ENCODE data around the gene PPP6R2. TPM values are rescaled to one million over a fixed set of nuclear protein-coding genes. Genes with fewer than 3 reads are reported as not detected.

The PPP6R2 gene
- total RNA-seq: 100 to 1,000 TPM in 1 of 2 donors, 10 to 100 TPM in 1; 80.6 to 107 TPM

GRCh38 chr22:50342651-50343540, at the start of gene PPP6R2:
PPP6R2 (plus strand) TSS chr22:50343327; CDS start chr22:50393909, 50,582 bp downstream.
- intact Hi-C loops (cut with DNase I): loop anchor here (2.0 kb wide), 1 partner anchor 90 kb away; no protein-coding TSS in a partner anchor
- no peaks in the 10 kb centered on the region for H3K27me3 ChIP-seq (replicated peaks; ENCODE audit: insufficient read depth)
- TF ChIP-seq POLR2A (IDR thresholded peaks at IDR 0.05): peak; percentile 47
- no peak for TF ChIP-seq CTCF (IDR thresholded peaks at IDR 0.05)
- H3K4me3 ChIP-seq: peak within 1 kb of the TSS; percentile 92 to 99
- peak within 1 kb of the TSS; percentile 76 to 82 for H3K27ac ChIP-seq
- peak; percentile 76 for DNase-seq (ENCODE audit: low spot score)
- no peaks in the 10 kb centered on the region for H3K4me1 ChIP-seq (replicated peaks)
- no peaks in the 10 kb centered on the region for H3K9me3 ChIP-seq
- H3K36me3 ChIP-seq: no peaks in the 10 kb centered on the region
- WGBS: 1% methylated on average over 35 of the region's 87 CpGs

GRCh38 chr22:50293441-50294318, 49.4 kb upstream of the PPP6R2 start:
- Histone ChIP-seq H3K27ac (peak overlapping the region; percentile 77 to 81), H3K4me3 (peak overlapping the region; percentile 3 to 12), H3K27me3 (replicated peaks; ENCODE audit: insufficient read depth) (no peaks in the 10 kb centered on the region), H3K36me3 (peaks cover 8 to 16% of the 10 kb centered on the region in 2 donors), H3K4me1 (replicated peaks) (peaks cover 40% of the 10 kb centered on the region), H3K9me3 (no peaks in the 10 kb centered on the region)
- WGBS: 17% methylated on average over 40 of the region's 42 CpGs
- peak; percentile 71 for DNase-seq (ENCODE audit: low spot score)
- TF ChIP-seq POLR2A (IDR thresholded peaks at IDR 0.05) (no peak), POLR2AphosphoS5 (IDR thresholded peaks at IDR 0.05) (peak; percentile 18), CTCF (IDR thresholded peaks at IDR 0.05) (peak in 2 of 4 experiments; percentile 14 to 23)
- intact Hi-C loops (cut with DNase I): no loop called here

GRCh38 chr22:50294319-50294656, 48.8 kb upstream of the PPP6R2 start:
- Histone ChIP-seq H3K9me3 (no peaks in the 10 kb centered on the region), H3K27me3 (replicated peaks; ENCODE audit: insufficient read depth) (no peaks in the 10 kb centered on the region), H3K36me3 (peaks cover 4 to 10% of the 10 kb centered on the region in 2 donors), H3K4me1 (replicated peaks) (peaks cover 40% of the 10 kb centered on the region), H3K4me3 (no peak overlapping the region), H3K27ac (peak overlapping the region; percentile 77 to 81)
- WGBS: 30% methylated on average over 5 of the region's 5 CpGs
- TF ChIP-seq POLR2A (IDR thresholded peaks at IDR 0.05) (no peak), POLR2AphosphoS5 (IDR thresholded peaks at IDR 0.05) (no peak), CTCF (IDR thresholded peaks at IDR 0.05) (no peak)
- intact Hi-C loops (cut with DNase I): no loop called here
- DNase-seq (ENCODE audit: low spot score): no peak

- H3K4me3 ChIP-seq: no peak overlapping the region
- H3K4me1 ChIP-seq (replicated peaks): peaks cover 63% of the 10 kb centered on the region
- H3K36me3 ChIP-seq: no peaks in the 10 kb centered on the region
- H3K9me3 ChIP-seq: no peaks in the 10 kb centered on the region
- DNase-seq (ENCODE audit: low spot score): no peak
- WGBS: 59% methylated on average over 29 of the region's 29 CpGs
- TF ChIP-seq CTCF (IDR thresholded peaks at IDR 0.05) (no peak), POLR2A (IDR thresholded peaks at IDR 0.05) (no peak), POLR2AphosphoS5 (IDR thresholded peaks at IDR 0.05) (no peak)
- intact Hi-C loops (cut with DNase I): no loop called here
- H3K27me3 ChIP-seq (replicated peaks; ENCODE audit: insufficient read depth): no peaks in the 10 kb centered on the region
- H3K27ac ChIP-seq: peak overlapping the region; percentile 30 to 60
These were observed 46.3 kb upstream of the PPP6R2 start for GRCh38 chr22:50296658-50297490.
